ENCODE measurements around the gene SKOR2. TPM values are rescaled to one million over a fixed set of nuclear protein-coding genes. Genes with fewer than 3 reads are reported as not detected.

SKOR2 gene
- total and polyA plus RNA-seq, 2 of the 13 experiments (the other 11 are each of a cell fraction or from before 2014, with no cell fraction given): not detected

DNA sequence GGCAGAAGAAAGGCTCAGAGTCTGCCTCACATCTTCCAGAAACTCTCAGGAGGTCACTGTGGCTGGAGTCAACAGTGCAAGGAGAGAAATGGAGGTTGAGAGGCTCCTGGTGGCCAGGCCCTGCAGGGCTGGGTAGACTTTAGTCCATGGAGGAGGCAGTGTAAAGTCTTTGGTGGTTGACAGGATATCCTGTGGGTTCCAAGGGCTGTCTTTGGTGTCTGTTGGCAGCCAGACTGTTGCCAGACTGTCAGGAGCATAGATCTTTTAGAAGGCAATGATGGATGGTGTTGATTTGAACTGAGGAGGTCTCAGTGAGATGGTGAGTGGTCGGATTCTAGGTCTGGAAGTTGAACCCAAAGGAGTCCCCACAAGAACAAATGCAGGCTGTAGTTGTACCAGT, 45.0 kb upstream of the SKOR2 start:
- intact Hi-C loops (cut with micrococcal nuclease; ENCODE audit: unreplicated experiment) (no loop called here), in situ Hi-C loops (cut with HindIII; ENCODE audit: extremely low pct_ligation_motif_present, low pct_unique_long_range_greater_than_20kb) (no loop called here)
- 0% methylated on average over 1 of the region's 1 CpG for WGBS (ENCODE audit: low lambda C conversion rate)
- Histone ChIP-seq H3K79me2 (ENCODE audit: insufficient read depth, low read length) (no peaks in the 10 kb centered on the region), H3K9me3 (ENCODE audit: low read length) (no peaks in the 10 kb centered on the region), H3K27ac (ENCODE audit: extremely low read length, insufficient read depth, low read length) (no peak overlapping the region), H3K9ac (ENCODE audit: insufficient read depth, low read depth, low read length) (no peak overlapping the region), H3K4me3 (replicated peaks in 1 of 3; ENCODE audit: insufficient read depth in 1 of 3, low read depth in 2 of 3, low read length in 3 of 3) (no peak overlapping the region), H3K4me2 (ENCODE audit: low read depth, low read length) (no peak overlapping the region), H4K20me1 (ENCODE audit: insufficient read depth, low read length) (no peaks in the 10 kb centered on the region), H3K27me3 (ENCODE audit: control insufficient read depth in 1 of 2, insufficient read depth in 2 of 2, low read length in 2 of 2) (no peaks in the 10 kb centered on the region), H2AFZ (ENCODE audit: low read length) (no peak overlapping the region), H3K36me3 (replicated peaks in 1 of 2; ENCODE audit: control insufficient read depth in 1 of 2, insufficient read depth in 2 of 2, low read length in 2 of 2) (no peaks in the 10 kb centered on the region), H3K4me1 (ENCODE audit: insufficient read depth, low read length) (no peaks in the 10 kb centered on the region)
- FAIRE-seq: no peak
- ChIA-PET POLR2A (no interaction called here), CTCF (ENCODE audit: low intra/inter-chr PET ratio, low total read pairs) (no interaction called here)
- BruUV-seq (replicated peaks): no TSS peak
- DNase-seq (ENCODE audit: low spot score): no peak
- TF ChIP-seq ISX (CRISPR knock-in tag; conservative IDR thresholded peaks at IDR 0.05): no peak
- ATAC-seq: no peak

DNA sequence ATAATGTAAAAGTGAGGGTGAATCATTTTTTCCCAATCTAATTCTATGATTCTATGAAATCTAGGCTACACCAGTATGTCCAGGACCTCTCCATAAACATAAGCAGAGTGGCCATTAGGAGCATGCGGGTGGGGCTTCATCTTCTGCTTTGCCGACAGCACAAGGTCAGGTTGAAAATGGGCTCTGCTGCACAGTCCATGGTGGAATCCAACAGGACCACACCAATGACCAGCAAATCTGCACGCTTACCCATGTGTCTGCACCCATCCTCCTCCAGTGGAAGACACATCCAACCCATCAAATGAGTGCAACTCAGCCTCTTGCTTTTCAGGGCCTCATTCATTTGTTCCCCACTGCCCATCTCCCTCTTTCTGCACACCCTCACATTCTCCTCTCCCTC, 43.3 kb upstream of the SKOR2 start:
- H3K9me3 ChIP-seq (ENCODE audit: low read length): no peaks in the 10 kb centered on the region
- no peak overlapping the region for H3K27ac ChIP-seq (ENCODE audit: extremely low read length, insufficient read depth, low read length)
- DNase-seq (ENCODE audit: low spot score): no peak
- no TSS peak for BruUV-seq (replicated peaks)
- WGBS (ENCODE audit: low lambda C conversion rate): 19% methylated on average over 3 of the region's 3 CpGs
- TF ChIP-seq ZNF496 (CRISPR knock-in tag; IDR thresholded peaks at IDR 0.05; ENCODE audit: insufficient replicate concordance) (no peak), ZNF644 (CRISPR knock-in tag; IDR thresholded peaks at IDR 0.05; ENCODE audit: low read depth) (no peak), HDAC1 (CRISPR knock-in tag; IDR thresholded peaks at IDR 0.05) (no peak), SIX4 (CRISPR knock-in tag; IDR thresholded peaks at IDR 0.05) (no peak), POLR2G (IDR thresholded peaks at IDR 0.05; ENCODE audit: low read depth, low read length) (no peak), KDM2A (CRISPR knock-in tag; IDR thresholded peaks at IDR 0.05; ENCODE audit: borderline replicate concordance, low read depth) (no peak), NFATC3 (CRISPR knock-in tag; IDR thresholded peaks at IDR 0.05) (no peak), FOXK1 (CRISPR knock-in tag; IDR thresholded peaks at IDR 0.05; ENCODE audit: borderline replicate concordance, low read depth) (no peak), SNRNP70 (IDR thresholded peaks at IDR 0.05; ENCODE audit: low read depth, low read length) (no peak), ZBTB21 (CRISPR knock-in tag; IDR thresholded peaks at IDR 0.05) (no peak), TRIM24 (CRISPR knock-in tag; IDR thresholded peaks at IDR 0.05) (no peak), ISL2 (CRISPR knock-in tag; IDR thresholded peaks at IDR 0.05) (no peak), RBM39 (IDR thresholded peaks at IDR 0.05; ENCODE audit: low read depth, low read length, poor library complexity, severe bottlenecking) (no peak), PTBP1 (IDR thresholded peaks at IDR 0.05; ENCODE audit: low read depth, low read length, poor library complexity, severe bottlenecking) (no peak)
- TF ChIP-seq, protein P1, sequence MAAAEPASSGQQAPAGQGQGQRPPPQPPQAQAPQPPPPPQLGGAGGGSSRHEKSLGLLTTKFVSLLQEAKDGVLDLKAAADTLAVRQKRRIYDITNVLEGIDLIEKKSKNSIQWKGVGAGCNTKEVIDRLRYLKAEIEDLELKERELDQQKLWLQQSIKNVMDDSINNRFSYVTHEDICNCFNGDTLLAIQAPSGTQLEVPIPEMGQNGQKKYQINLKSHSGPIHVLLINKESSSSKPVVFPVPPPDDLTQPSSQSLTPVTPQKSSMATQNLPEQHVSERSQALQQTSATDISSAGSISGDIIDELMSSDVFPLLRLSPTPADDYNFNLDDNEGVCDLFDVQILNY (CRISPR knock-in tag; conservative IDR thresholded peaks at IDR 0.05): no peak
- TF ChIP-seq, protein P2, sequence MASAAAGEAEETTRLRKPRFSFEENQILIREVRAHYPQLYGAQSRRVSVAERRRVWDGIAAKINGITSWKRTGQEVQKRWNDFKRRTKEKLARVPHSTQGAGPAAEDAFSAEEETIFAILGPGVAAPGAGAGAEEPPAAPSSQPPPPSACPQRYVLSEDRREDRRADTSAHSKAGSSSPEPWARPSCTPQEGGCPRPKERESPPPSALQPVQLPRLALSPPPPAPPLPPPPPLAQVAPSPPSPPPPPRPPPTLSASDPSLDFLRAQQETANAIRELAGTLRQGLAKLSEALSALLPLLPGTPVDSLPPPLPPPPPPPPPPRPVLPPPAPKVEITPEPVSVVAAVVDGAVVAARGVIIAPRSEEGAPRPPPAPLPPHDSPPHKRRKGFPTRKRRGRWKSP (CRISPR knock-in tag; IDR thresholded peaks at IDR 0.05): no peak
- TF ChIP-seq, protein P3, sequence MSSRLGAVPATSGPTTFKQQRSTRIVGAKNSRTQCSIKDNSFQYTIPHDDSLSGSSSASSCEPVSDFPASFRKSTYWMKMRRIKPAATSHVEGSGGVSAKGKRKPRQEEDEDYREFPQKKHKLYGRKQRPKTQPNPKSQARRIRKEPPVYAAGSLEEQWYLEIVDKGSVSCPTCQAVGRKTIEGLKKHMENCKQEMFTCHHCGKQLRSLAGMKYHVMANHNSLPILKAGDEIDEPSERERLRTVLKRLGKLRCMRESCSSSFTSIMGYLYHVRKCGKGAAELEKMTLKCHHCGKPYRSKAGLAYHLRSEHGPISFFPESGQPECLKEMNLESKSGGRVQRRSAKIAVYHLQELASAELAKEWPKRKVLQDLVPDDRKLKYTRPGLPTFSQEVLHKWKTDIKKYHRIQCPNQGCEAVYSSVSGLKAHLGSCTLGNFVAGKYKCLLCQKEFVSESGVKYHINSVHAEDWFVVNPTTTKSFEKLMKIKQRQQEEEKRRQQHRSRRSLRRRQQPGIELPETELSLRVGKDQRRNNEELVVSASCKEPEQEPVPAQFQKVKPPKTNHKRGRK (CRISPR knock-in tag; IDR thresholded peaks at IDR 0.05): no peak
- H4K20me1 ChIP-seq (ENCODE audit: insufficient read depth, low read length): no peaks in the 10 kb centered on the region
- ChIA-PET CTCF (ENCODE audit: low intra/inter-chr PET ratio, low total read pairs) (no interaction called here), POLR2A (no interaction called here)
- H3K36me3 ChIP-seq (replicated peaks in 1 of 2; ENCODE audit: control insufficient read depth in 1 of 2, insufficient read depth in 2 of 2, low read length in 2 of 2): no peaks in the 10 kb centered on the region
- ATAC-seq: no peak
- H3K4me2 ChIP-seq (ENCODE audit: low read depth, low read length): no peak overlapping the region
- no peaks in the 10 kb centered on the region for H3K27me3 ChIP-seq (ENCODE audit: control insufficient read depth in 1 of 2, insufficient read depth in 2 of 2, low read length in 2 of 2)
- in situ Hi-C loops (cut with HindIII; ENCODE audit: extremely low pct_ligation_motif_present, low pct_unique_long_range_greater_than_20kb): no loop called here
- no peak overlapping the region for H3K9ac ChIP-seq (ENCODE audit: insufficient read depth, low read depth, low read length)
- intact Hi-C loops (cut with micrococcal nuclease; ENCODE audit: unreplicated experiment): no loop called here
- H3K4me1 ChIP-seq (ENCODE audit: insufficient read depth, low read length): no peaks in the 10 kb centered on the region
- H2AFZ ChIP-seq (ENCODE audit: low read length): no peak overlapping the region
- no peak for FAIRE-seq
- no peaks in the 10 kb centered on the region for H3K79me2 ChIP-seq (ENCODE audit: insufficient read depth, low read length)
- no peak overlapping the region for H3K4me3 ChIP-seq (replicated peaks in 1 of 3; ENCODE audit: insufficient read depth in 1 of 3, low read depth in 2 of 3, low read length in 3 of 3)

All from HepG2 (cell line).